Activated CD4-positive, alpha-beta T cell treated with anti-CD3 and anti-CD28 coated beads, Interleukin-2, amount 10 ng/mL, durations not matched to agents 7 days and 5 days (primary cell): ENCODE measurements around the gene LPXN. TPM values are rescaled to one million over a fixed set of nuclear protein-coding genes. Genes with fewer than 3 reads are reported as not detected.

Experiments
- total RNA-seq, 2 experiments: library from RNA; stranded (reverse); gene quantifications; one replicate each; pipeline ENCODE4 v1.2.3, GENCODE V29; 2021

LPXN gene
- total RNA-seq, 2 experiments from 2014 or later, result 148 to 208 TPM

Other genes starting within 250 kb of the LPXN start
- not detected for gene OR5B17, start 216.8 kb downstream of the LPXN start, total RNA-seq
- not detected for gene OR5B3, start 169.0 kb downstream of the LPXN start, total RNA-seq
- gene OR5B2, start 147.7 kb downstream of the LPXN start, total RNA-seq, result not detected
- not detected for gene OR5B12, start 133.6 kb downstream of the LPXN start, total RNA-seq
- gene OR5B21, start 67.8 kb downstream of the LPXN start, total RNA-seq, result under 1 TPM in 1 of 2 experiments, not detected in 1; 0.37 TPM
- 10 to 100 TPM; 48.8 to 60.9 TPM for gene ZFP91, start 3.2 kb upstream of the LPXN start, total RNA-seq
- gene CNTF, start 46.8 kb upstream of the LPXN start, total RNA-seq, result 1 to 10 TPM; 2.9 to 3.7 TPM
- gene GLYAT, start 156.1 kb upstream of the LPXN start, total RNA-seq, result not detected